Measurements from ENCODE around the gene OR2G2. TPM values are rescaled to one million over a fixed set of nuclear protein-coding genes. Genes with fewer than 3 reads are reported as not detected.

Gene OR2G2
- total RNA-seq, 1 donor from 2014 or later, result not detected

GRCh38 chr1:247562198-247562597, 26.0 kb upstream of the OR2G2 start:
- Histone ChIP-seq H3K27me3 (ENCODE audit: low read depth) (no peaks in the 10 kb centered on the region), H3K9me3 (no peaks in the 10 kb centered on the region), H3K36me3 (no peaks in the 10 kb centered on the region), H3K4me1 (no peaks in the 10 kb centered on the region), H3K27ac (no peak overlapping the region), H3K4me3 (no peak overlapping the region)
- intact Hi-C loops (cut with DNase I), result no loop called here
- ATAC-seq (no peak), DNase-seq (no peak)
- TF ChIP-seq CTCF (IDR thresholded peaks at IDR 0.05), result no peak

GRCh38 chr1:247574236-247574635, 13.9 kb upstream of the OR2G2 start:
- no peaks in the 10 kb centered on the region for H3K27me3 ChIP-seq (ENCODE audit: low read depth)
- intact Hi-C loops (cut with DNase I), result no loop called here
- no peak overlapping the region for H3K4me3 ChIP-seq

GRCh38 chr1:247574664-247575063, 13.5 kb upstream of the OR2G2 start:
- intact Hi-C loops (cut with DNase I), result no loop called here
- DNase-seq, result no peak
- Histone ChIP-seq H3K4me1 (no peaks in the 10 kb centered on the region), H3K36me3 (no peaks in the 10 kb centered on the region), H3K9me3 (no peaks in the 10 kb centered on the region), H3K27me3 (ENCODE audit: low read depth) (no peaks in the 10 kb centered on the region), H3K27ac (no peak overlapping the region), H3K4me3 (no peak overlapping the region)
- no peak for TF ChIP-seq CTCF (IDR thresholded peaks at IDR 0.05)
- ATAC-seq, result no peak

More at GRCh38 chr1:247574236-247574635, 13.9 kb upstream of the OR2G2 start:
- ATAC-seq (no peak), DNase-seq (no peak)
- Histone ChIP-seq H3K9me3 (no peaks in the 10 kb centered on the region), H3K4me1 (no peaks in the 10 kb centered on the region), H3K36me3 (no peaks in the 10 kb centered on the region), H3K27ac (no peak overlapping the region)
- no peak for TF ChIP-seq CTCF (IDR thresholded peaks at IDR 0.05)

- peak; percentile 36 for TF ChIP-seq CTCF (IDR thresholded peaks at IDR 0.05)
- Histone ChIP-seq H3K27me3 (ENCODE audit: low read depth) (no peaks in the 10 kb centered on the region), H3K4me3 (no peak overlapping the region), H3K9me3 (no peaks in the 10 kb centered on the region), H3K27ac (no peak overlapping the region), H3K36me3 (no peaks in the 10 kb centered on the region), H3K4me1 (no peaks in the 10 kb centered on the region)
- intact Hi-C loops (cut with DNase I), result no loop called here
- ATAC-seq (no peak), DNase-seq (no peak)
Measured at GRCh38 chr1:247576514-247576913, 11.6 kb upstream of the OR2G2 start.

- ATAC-seq (no peak), DNase-seq (no peak)
- TF ChIP-seq CTCF (IDR thresholded peaks at IDR 0.05), result no peak
- H3K9me3 ChIP-seq, result no peaks in the 10 kb centered on the region
- no peak overlapping the region for H3K4me3 ChIP-seq
- H3K36me3 ChIP-seq, result no peaks in the 10 kb centered on the region
- H3K27ac ChIP-seq, result no peak overlapping the region
- no peaks in the 10 kb centered on the region for H3K4me1 ChIP-seq
- intact Hi-C loops (cut with DNase I), result no loop called here
- H3K27me3 ChIP-seq (ENCODE audit: low read depth), result no peaks in the 10 kb centered on the region
Measured at GRCh38 chr1:247578946-247579460, 9.2 kb upstream of the OR2G2 start.

GRCh38 chr1:247605286-247605685, 17.1 kb downstream of the OR2G2 start, which contains the start of gene OR2G3:
Gene OR2G3, plus strand, starts transcription at chr1:247605586. Its CDS starts 0 bp downstream, at chr1:247605586.
- H3K9me3 ChIP-seq, result no peaks in the 10 kb centered on the region
- TF ChIP-seq CTCF (IDR thresholded peaks at IDR 0.05), result no peak
- intact Hi-C loops (cut with DNase I), result no loop called here
- no peaks in the 10 kb centered on the region for H3K36me3 ChIP-seq
- no peaks in the 10 kb centered on the region for H3K4me1 ChIP-seq
- H3K4me3 ChIP-seq, result no peak within 1 kb of the TSS
- no peak for ATAC-seq
- no peaks in the 10 kb centered on the region for H3K27me3 ChIP-seq (ENCODE audit: low read depth)
- no peak within 1 kb of the TSS for H3K27ac ChIP-seq
- no peak for DNase-seq
